GM12873 (cell line): ENCODE results near the gene MAPK12.

ENCODE experiments used
- TF ChIP-seq, protein P1 (sequence below): IDR thresholded peaks from 2 replicates; pipeline ENCODE4 v1.5.1; 2012; ENCODE audit warnings: low read depth, mild to moderate bottlenecking, moderate library complexity, low read length, control low read depth; ENCODE audit not compliant: insufficient read depth; ENCODE audit errors: missing control alignments

Gene MAPK12

DNA sequence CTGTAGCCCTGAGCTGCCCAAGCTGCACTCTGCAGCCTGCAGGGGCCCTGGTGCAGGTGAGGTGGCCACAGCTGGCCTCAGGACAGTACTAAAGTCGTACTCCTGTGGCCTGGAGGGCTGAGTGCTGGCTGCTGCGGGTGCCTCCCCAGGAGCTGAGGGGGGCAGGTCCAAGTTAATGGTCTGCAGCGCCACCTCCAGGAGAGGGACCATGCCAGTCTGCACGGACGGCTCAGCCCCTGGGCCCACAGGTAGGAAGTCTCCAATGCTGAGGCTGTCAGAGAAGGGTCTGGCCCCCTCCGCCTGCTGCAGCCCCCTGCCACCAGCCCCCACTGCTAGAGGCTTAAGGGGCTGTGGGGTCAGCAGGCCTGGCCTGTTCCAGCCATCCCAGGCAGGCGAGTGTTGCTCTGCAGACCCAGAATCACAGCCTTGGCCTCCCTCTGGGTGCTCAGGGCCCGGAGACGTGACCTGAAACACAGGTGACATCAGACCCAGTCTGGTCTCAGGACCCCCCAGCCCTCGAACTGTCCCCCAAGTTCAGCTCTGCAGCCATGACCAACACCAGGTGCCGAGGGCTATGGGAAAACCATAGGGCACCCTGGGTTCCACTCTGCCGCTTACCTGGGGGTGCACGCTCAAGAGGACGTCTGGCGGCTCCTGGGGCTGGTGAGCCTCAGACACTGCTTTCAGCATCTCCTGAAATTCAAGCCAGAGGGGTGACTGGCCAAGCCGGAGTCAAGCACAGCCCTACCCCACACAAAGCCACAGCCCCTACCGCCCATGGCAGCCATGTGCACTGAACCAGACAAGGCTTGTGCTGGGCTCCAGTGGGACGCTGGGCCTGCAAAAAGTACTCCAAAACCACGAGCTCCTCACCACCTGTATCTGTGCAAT is 39.8 kb downstream of the MAPK12 start:
- TF ChIP-seq, protein P1, sequence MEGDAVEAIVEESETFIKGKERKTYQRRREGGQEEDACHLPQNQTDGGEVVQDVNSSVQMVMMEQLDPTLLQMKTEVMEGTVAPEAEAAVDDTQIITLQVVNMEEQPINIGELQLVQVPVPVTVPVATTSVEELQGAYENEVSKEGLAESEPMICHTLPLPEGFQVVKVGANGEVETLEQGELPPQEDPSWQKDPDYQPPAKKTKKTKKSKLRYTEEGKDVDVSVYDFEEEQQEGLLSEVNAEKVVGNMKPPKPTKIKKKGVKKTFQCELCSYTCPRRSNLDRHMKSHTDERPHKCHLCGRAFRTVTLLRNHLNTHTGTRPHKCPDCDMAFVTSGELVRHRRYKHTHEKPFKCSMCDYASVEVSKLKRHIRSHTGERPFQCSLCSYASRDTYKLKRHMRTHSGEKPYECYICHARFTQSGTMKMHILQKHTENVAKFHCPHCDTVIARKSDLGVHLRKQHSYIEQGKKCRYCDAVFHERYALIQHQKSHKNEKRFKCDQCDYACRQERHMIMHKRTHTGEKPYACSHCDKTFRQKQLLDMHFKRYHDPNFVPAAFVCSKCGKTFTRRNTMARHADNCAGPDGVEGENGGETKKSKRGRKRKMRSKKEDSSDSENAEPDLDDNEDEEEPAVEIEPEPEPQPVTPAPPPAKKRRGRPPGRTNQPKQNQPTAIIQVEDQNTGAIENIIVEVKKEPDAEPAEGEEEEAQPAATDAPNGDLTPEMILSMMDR, result peak; percentile 6

DNA sequence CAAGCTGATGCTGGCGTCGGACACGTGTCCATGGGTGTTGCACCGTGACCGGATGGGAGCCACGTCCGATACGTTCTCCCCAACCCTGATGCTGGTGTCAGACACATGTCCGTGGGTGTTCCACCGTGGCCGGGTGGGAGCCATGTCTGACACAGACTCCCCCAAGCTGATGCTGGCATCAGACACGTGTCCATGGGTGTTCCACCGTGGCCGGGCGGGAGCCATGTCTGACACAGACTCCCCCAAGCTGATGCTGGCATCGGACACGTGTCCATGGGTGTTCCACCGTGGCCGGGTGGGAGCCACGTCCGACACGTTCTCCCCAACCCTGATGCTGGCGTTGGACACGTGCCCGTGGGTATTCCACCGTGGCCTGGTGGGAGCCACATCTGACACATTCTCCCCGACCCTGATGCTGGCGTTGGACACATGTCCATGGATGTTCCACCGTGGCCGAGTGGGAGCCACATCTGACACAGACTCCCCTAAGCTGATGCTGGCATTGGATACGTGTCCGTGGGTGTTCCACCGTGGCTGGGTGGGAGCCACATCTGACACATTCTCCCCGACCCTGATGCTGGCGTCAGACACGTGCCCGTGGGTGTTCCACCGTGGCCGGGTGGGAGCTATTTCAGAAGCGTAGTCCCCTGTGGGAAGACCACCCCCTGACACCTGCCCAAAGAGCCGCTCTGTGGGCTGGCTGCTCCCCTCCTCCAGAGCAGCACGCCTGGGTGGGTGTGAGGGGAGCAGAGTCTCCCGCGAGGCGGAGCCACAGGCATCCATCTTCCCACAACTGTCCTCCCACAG is 40.7 kb downstream of the MAPK12 start:
- TF ChIP-seq, protein P1, result no peak

- TF ChIP-seq, protein P1, result no peak
Observed at GRCh38 chr22:50219800-50220602, 41.5 kb downstream of the MAPK12 start.

- TF ChIP-seq, protein P1, result no peak
Observed at GRCh38 chr22:50218996-50219727, 42.3 kb downstream of the MAPK12 start.

- TF ChIP-seq, protein P1, result no peak
Observed at GRCh38 chr22:50218153-50218995, 43.1 kb downstream of the MAPK12 start.

DNA sequence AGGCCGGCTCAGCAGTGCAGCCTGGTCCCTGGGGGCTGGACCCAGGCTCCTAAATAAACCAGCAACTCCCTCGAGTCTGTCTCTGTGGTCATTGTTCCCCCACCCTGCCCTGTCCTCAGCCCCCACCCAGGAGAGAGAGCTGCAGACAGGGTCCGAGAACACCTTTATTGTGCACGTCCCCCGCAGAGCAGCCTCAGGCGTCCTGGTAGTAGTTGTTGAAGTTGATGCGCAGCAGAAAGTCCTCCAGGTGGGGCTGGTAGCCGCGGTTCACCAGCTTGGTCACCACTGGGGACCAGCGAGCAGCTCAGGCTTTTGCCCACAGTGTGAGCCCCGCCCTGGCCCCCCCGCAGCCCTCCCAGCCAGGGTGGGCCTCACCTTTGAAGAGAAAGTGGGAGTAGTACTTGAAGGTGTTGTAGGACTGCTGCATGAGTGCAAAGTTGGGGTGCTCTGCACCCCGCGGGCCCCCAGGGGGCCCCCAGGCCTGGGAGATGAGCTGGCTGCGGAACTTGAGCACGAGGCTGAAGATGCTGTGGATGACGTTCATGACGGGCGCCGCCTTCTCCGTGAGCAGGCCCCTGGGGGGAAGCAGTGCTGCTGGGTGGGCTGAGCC is 43.8 kb downstream of the MAPK12 start:
- TF ChIP-seq, protein P1, result no peak
